NCI-H2196 (cell line): ENCODE data around the gene SLAIN2.
"Not testable (repeated sequence)": the region's sequence is repeated elsewhere in the genome, so short reads cannot be mapped to it uniquely, and the experiment has no call there.

Experiments used
- DNase-seq: peaks from one replicate; lab custom pipeline; 2025; ENCODE audit not compliant: unreplicated experiment; lab: John Stamatoyannopoulos, UW

SLAIN2 gene

DNA sequence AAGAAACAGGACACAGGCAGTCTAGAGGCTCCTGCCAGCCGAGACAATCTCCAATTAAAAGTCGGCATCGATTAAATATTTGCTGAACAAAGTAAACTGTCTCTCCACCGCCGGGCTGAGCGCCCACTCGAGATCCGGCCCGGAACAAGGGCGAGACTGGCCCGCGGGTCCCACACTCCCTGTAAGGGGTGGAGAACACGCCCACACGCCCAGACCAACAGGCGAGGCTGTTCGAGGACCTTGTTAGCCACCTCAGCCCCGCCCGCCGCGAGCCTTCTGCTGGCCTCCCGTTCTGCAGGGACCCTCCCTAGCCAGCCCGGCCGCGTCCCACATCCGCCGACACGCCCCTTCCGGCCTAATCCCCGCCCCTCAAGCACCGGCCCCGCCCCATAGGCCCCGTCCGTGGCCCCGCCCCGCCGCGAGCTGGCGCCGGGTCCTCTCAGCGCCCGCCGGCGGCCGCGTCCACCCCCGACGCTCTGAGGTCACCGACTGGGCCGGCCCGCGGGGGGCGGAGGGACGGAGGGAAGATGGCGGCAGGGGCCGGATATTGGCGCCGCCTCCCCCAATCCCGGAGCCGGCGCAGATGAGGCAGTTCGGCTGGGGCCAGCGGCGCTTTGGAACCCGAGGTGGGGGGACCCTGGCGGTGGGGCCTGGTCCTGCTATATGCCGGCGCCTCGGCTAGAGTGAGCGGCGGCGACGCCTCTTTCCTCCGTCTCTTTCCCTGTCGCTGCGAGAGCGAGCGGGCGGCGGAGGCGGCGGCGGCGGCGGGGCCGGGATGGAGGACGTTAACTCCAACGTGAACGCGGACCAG, at the start of gene SLAIN2:
TSS of gene SLAIN2 (plus strand) at position 565 of the 811 bp plus-strand sequence. CDS start at position 776, 211 bp downstream.
- DNase-seq, result peak; percentile 93

DNA sequence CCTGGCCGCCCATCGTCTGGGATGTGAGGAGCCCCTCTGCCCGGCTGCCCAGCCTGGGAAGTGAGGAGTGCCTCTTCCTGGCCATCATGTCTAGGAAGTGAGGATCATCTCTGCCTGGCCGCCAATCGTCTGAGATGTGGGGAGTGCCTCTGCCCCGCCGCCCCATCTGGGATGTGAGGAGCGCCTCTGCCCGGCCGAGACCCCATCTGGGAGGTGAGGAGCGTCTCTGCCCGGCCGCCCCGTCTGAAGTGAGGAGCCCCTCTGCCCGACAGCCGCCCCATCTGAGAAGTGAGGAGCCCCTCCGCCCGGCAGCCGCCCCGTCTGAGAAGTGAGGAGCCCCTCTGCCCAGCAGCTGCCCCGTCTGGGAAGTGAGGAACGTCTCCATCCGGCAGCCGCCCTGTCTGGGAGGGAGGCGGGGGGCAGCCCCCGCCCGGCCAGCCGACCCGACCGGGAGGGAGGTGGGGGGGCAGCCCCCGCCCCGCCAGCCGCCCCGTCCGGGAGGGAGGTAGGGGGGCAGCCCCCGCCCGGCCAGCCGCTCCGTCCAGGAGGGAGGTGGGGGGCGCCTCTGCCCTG, 49.0 kb upstream of the SLAIN2 start:
- DNase-seq, result not testable (repeated sequence)

DNA sequence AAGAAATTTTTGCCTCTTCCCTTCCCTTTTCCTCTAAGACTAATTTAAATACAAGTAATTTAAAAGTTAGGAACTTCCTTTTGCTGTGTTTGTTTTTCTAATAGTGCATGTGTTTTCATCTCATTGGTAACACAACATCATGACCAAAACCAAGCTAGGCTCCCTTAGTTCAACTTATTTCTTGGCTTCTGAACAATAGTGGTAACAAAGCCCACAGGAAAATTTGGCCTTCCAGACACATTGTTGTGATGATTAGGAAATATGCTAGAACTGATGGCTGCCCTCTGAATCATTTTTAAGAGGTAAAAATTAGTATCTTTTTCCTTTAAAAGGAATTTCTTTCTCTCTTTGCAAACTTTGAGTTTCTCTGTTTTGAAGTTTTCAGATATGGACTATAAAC, 46.2 kb upstream of the SLAIN2 start:
- DNase-seq, result no peak

DNA sequence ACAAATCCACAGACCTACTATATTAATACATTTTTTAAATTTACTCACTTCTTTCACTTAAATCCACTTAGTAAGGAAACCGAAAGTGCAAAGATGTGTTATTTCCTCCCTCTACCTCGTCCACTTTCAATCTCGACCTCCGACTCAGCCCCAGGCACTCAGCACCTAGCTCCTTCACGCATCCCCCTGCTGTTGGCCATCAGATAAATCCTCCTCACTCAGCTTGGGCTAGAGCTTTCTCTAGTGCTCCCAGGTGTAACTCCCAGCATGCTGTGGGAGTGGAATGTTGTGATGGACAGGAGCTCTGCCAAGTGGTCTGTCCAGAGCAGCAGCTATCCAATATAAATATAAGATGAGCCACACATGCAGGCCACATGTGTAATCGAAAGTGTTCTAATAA, 45.0 kb upstream of the SLAIN2 start:
- DNase-seq, result no peak

DNA sequence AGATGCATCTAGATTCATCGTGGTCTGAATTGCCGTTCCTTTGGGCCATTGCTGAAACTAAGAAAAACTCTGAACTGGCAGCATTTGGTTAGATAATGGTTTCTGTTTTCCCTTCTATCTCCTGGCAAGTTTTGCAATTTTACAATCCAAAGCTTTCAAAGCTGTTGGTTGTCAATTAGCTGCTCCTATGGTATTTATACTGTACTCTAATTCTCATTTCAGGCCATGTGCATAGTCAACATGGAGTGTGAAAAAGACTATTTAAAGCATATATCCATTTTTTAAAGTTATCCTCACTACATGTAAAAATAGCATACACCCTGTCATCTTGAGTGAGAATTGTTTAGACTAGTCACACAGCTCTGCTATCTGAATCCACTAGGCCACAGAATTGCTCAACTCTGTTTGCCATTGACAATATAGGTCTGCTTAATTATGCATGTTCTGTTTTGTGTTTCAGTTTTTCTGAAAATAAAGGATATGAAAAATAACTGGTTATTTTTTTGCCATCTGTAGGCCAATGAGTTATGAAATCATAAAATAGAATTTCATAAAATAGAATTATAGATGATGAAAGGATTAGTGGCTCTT, 44.0 kb upstream of the SLAIN2 start:
- no peak for DNase-seq

DNA sequence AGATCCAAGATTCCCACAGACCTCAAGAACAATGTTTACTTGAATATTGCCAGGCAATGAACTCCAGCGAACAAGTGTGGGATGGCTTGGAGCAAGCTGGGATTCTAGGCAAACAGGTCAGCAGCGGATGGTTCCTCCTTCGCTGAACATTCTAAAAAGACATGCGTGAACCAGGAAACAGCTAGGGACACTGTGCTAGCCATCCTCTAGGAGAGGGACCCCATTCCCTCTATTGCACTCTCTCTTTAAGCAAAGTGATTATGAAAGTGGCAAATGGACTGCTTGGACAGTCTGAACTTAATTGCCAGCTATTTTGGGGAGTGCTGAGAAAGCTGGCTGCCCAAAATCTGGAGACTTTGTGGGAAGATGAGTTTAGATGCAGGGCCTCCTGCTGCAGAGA, 41.8 kb upstream of the SLAIN2 start:
- no peak for DNase-seq

DNA sequence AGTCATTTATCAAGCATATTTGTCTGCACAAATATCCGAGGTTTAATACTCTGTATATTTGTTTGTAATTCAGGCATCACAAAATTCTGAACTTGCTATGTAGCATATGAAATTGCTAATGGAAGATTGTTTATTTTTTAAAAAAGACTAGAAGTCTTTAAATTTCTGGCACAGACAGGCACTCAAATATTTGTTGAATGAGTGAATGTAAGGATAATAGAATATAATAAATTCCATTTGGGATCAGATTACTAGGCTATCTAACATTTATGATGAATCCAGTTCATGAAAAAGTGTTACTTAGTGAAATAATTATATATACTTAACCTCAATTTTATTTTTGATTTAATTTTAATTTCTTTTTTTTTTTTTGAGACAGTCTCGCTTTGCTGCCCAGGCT, 41.3 kb upstream of the SLAIN2 start:
- DNase-seq, result no peak

DNA sequence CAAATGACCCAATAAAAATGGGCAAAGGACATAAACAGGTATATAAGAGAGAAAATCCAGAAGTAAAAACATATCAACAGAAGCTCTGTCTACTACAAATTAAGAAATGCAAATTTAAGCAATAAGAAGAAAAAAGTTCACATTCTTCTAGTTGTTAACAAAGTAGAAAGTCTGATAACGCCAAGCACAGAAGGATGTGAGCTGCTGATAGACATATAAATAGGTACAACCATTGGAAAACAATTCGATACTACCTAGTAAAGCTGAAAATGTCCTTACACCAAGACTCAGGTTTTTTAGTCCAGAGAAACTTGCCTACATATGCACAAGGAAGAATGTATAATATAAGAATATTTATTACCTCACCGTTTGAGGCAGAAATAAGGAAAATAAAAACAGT, 35.8 kb upstream of the SLAIN2 start:
- DNase-seq, result no peak

DNA sequence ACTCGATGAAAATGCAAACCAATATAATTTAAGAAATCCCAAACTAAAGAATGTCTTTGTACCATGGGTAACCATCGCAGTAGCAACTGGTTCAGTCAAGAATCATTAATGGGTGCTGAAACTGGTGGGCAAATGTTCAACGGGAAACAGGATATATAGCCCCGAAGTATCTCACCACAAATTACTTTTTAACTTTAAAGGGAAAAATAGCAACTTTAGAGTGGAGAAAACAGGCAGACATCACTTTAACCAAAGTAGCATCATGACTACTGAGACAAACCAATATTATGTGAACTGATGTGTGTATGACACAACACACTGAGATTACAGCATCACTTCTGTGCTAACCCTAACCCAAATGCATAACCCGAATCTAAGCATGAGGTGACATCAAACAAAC, 33.8 kb upstream of the SLAIN2 start:
- DNase-seq, result no peak

DNA sequence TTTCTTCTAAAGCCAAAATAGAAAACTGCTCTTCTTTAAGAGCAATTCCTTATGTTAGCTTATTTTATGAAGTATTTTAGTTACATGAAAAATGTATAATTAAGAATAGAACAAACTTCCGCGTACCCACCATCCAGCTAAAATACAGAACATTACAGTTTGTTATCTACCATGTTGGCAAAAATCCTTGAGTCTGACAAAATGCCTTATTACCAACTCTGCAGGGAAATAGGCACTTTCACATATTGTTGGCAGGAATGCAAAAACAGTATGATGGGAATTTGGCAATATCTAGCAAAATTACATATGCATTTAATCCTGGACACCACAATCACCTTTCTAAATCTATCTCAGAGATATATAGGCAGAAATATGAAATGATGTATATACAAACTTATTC, 32.4 kb upstream of the SLAIN2 start:
- DNase-seq, result no peak

DNA sequence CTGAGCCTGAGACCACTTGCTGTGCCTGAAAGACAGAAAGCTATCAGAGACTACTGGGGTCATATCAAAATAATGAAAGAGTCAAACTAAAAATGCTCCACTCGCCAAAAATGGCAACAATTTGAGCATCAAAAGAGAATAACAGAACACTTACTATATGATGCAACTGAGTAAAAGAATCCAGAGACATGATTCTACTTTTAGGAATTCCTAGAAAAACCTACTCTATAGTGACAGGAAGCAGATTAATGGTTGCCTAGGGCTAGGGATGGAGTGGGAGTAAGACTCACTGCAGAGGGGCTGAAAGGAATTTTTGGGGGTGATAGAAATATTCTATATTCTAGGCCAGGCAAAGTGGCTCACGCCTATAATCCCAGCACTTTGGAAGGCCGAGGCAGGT, 29.4 kb upstream of the SLAIN2 start:
- no peak for DNase-seq

DNA sequence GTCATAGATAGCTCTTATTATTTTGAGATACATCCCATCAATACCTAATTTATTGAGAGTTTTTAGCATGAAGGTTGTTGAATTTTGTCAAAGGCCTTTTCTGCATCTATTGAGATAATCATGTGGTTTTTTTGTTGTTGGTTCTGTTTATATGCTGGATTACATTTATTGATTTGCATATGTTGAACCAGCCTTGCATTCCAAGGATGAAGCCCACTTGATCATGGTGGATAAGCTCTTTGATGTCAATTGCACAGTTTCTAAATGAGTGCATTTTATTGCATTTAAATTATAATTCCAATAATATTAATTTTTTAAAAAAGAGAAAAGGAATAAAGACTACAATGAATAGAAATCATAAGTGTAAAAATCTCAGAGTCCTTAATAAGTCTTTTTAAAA, 26.6 kb upstream of the SLAIN2 start:
- DNase-seq, result not testable (repeated sequence)

DNA sequence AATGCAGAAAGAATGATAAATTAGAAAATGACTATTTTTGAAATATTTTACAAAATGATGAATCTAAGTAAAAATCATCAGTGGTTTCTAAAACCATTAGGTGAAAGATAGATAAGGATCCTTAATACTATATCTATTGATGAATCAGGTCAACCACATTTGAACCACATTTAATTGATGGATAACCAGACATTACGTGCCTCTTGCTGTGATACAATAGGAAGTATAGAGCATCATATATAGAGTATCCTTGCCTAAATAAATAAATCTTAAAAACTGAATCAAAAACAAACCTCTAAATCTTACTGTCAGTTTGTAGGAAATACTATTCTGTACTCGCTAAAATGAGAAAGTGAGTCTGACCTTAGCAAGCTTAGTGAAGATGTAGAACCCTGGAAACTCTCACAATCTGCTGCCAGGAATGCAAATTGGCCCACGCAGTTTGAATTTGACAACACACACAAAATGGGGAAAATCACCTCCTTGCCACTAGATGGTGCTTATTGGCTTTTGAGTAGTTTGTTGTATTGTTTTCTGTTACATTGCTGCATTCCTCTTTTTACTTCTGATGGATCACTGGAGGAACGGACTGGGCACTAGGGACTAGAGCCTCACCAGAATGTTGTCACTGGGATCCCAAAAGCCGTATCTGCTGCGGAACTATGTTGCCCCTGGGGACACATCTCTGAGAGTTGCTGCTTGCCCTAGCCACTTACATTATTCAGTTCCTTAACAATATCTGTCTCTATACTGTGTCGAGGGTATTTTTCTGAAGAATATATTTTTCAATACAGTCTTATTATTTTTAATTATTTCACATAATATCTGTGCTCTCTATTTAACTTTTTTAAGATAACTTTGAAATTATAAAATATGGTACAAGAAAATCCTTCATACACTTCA, 25.4 kb upstream of the SLAIN2 start:
- DNase-seq, result peak; percentile 61

DNA sequence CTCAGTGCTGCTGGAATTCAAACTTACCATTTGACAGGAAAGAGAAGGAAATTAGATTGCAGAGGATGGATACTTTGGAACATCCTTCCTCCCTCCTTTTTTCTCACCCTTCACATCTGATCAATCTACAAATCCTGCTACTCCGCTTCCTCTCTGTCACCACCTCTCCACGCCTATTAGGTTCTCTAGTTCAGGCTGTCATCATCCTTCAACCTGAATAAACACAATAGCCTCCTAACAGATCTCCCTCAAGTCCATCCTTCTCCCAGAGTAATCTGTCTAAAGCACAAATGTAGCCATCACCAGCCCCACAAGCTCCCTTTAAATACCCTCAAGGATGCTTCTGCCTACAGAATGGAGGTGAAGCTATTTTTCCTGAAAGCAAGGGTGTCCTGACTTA, 20.0 kb upstream of the SLAIN2 start:
- no peak for DNase-seq

DNA sequence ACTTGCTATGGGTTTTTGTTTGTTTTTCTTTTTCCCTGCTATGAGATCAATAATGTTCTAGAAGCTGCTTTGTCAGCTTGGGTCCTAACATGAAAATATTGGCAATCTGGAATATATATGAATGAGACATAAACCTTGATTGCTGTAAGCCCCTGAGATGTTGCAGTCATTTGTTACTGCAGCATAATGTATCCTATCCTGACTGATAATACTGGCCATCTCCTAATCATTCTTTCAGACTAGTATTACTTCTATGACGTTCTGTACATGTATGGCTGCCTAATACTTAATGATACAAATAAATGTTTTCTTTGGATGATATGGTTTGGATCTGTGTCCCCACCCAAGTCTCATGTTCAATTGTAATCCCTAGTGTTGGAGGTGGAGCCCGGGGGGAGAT, 19.3 kb upstream of the SLAIN2 start:
- no peak for DNase-seq

DNA sequence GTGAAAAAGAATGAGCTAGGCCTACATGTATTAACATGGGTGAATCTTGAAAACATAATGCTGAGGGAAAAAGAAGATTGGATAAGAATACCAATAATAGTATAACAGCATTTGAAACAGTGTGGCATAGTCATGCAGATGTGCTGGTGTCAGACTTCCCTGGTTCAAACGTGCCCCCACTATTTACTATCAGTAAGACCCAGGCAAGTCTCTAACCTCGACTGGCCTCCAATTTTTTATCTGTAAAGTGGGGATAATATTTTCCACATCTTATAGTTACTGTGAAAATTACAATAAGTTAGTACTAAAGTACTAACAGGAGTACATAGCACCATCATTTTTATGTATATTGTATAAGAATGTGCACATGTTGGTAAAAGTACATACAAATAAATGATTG, 17.0 kb upstream of the SLAIN2 start:
- no peak for DNase-seq

DNA sequence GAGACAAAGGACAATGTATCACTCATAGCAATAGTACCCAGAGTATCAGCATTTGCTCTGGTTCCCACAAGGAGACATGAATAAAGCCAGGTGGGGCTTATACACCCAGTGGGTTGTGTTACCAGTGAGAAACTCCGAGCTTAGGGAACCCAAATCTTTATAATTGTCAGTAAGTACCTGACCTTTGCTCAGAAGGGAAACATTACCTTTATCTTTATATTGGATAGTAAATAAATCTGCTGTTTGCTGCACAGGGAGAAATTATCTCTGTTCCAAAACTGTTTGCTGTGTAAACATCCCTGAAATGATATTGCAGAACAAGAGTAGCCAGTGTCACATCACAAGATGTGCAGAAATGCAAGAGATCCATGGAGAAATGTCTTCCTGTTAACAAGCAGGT, 12.1 kb upstream of the SLAIN2 start:
- no peak for DNase-seq

DNA sequence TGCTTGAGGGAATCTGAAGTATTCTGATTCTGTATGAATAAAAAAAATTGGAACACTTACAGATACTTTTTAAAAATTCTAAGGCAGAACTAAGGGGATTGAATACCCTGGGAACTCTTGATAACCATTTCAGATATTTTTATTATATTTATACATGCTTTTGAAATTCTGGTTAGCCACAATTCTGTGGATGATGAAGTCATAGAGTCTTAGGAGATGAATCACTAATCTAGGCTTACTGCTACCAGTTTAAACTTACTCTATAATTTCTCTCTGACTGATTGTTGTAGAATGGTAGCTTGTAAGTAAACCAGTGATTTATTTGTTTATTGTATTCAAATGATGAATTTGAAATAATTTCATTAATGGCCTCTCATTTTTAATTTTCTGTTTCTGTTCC, 11.4 kb upstream of the SLAIN2 start:
- DNase-seq, result no peak

DNA sequence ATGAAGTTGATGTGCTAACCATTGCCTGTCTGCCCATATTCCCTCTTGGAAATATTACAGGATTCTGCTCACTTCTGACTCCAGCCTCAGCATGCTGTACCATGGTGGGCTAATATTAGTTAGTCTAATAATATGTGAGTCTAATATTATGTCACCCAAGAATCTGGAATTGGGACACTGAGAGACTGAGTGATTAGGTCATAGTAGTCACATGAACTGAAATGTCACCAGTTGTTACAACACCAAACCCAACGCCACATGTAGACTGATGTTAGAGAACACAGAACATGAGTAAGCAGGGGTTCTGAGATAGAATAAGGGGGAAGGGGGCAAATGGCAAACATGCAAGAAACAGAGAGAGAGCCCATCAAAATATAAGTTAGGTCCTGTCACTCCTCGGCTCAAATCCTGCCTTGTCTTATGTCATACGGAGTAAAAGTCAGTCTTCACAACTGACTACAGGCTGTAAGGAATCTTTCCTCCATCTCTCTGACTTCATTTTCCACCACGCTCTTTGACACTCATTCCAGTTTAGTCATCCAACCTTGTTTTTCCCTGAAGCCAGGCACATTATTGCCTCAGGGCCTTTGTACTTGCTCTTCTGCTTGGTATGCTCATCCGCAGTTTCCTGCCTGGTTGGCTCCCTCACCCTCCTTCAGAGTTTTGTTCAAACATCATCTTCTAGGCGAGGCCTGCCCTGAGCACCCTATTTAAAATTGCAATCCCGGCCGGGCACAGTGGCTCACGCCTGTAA, 9.6 kb upstream of the SLAIN2 start:
- DNase-seq, result no peak

DNA sequence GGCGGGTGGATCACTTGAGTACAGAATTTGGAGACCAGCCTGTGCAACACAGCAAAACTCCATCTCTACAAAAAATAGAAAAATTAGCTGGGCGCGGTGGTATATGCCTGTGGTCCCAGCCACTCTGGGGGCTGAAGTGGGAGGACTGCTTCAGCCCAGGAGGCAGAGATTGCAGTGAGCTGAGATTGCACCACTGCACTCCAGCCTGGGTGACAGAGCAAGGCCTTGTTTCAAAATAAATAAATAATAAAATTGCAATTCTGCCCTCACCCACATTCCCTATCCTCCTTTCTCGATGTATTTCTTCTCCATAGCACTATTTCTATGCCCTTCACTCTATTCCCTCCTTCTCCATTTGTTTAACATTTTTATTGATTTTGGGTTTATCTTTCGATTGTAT, 8.7 kb upstream of the SLAIN2 start:
- no peak for DNase-seq

DNA sequence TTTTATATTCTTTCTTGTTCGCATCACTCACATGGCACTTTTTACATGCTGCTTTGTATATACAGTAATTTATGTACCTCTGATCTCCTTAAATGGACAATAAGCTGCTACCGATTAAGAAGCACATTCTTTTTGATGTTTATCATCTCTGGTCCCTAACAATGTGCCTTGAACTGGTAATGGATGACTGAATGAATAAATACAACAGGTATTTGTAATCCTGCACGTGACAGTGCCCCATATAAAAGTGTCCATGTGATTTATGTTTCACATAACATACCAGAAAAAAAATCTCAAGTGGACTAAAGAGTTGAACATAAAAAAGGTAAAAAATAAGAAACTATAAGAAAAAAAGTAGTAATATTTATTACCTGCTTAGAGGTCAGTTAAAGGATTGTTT, 7.7 kb upstream of the SLAIN2 start:
- no peak for DNase-seq
